Right forelimb (tissue), 1 donor: Measurements from ENCODE around the gene CCDC106.

Experiments used
- DNase-seq: peaks from one replicate; pipeline ENCODE4 v3.0.0-alpha.2; 2018

Gene CCDC106

GRCh38 chr19:55686311-55687050 lies 38.5 kb downstream of the CCDC106 start:
- DNase-seq = no peak

- no peak for DNase-seq
Measured at GRCh38 chr19:55687281-55688201, 39.5 kb downstream of the CCDC106 start.

DNA sequence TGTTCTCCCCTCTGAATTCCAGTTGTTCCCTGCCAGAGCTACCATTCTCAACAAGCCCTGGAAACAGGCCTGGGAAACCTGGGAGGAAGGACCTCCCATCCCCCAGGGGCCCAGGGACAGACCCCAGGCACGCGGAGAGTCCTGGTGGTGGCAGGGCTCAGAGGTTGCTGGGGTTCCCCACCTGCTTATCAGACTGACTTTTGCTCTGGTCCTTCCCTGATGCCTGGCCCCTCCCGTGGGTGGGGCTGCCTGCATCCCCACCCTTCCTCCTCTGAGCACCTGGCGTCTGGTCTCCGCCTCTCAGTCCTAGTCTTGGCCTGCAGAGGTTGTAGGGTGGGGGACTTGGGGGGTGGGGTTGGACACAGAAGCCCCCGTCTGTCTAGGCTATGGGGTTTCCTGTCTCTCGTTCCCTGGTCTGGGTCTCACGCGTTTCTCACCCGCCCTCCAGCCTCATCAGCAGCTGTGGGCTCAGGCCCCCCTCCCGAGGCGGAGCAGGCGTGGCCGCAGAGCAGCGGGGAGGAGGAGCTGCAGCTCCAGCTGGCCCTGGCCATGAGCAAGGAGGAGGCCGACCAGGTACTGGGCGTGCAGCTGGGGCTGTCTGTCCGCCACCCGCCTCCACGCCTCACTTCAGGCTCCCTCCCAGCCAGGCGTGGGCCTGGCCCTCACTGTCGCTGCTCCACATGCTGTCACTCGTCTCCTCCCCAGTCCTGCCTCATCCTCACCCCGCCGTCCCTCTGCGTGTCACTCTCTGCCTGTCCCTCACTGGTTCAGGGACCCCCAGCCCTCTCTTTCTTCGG lies 40.6 kb downstream of the CCDC106 start:
- DNase-seq = peak; percentile 72

GRCh38 chr19:55689411-55690108 lies 41.5 kb downstream of the CCDC106 start:
- no peak for DNase-seq

DNA sequence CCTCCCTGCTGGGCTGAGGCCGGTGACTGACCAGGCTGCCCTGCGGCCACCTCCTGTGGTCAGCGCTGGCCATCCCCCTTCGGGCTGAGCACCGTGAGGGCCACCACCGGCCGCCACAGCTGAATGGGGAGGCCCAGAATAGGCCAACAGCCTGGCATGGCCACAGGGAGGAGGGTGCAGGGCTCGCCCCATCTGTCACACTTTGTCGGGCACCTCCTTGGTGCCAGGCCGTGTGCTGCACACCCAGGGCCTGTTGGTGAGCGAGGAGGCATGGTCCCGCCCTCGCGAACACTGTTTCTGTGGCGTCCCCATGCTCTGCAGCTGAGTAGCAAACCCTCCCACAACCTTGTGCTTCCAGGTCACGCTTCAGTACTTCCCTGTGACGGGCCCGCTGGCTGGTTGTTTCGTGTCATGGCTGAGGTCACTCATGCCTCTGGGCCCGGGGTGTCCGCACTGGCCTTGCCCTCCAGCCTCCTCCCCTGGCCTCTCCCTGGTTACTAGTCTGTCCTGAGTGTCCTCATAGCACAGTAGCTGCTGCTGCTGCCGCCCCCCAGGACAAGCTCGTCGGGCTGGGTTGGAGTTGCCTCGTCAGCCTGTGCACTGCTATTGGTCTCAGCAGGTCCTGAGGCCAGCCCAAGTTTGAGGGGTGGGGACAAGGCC lies 42.2 kb downstream of the CCDC106 start:
- DNase-seq = no peak

DNA sequence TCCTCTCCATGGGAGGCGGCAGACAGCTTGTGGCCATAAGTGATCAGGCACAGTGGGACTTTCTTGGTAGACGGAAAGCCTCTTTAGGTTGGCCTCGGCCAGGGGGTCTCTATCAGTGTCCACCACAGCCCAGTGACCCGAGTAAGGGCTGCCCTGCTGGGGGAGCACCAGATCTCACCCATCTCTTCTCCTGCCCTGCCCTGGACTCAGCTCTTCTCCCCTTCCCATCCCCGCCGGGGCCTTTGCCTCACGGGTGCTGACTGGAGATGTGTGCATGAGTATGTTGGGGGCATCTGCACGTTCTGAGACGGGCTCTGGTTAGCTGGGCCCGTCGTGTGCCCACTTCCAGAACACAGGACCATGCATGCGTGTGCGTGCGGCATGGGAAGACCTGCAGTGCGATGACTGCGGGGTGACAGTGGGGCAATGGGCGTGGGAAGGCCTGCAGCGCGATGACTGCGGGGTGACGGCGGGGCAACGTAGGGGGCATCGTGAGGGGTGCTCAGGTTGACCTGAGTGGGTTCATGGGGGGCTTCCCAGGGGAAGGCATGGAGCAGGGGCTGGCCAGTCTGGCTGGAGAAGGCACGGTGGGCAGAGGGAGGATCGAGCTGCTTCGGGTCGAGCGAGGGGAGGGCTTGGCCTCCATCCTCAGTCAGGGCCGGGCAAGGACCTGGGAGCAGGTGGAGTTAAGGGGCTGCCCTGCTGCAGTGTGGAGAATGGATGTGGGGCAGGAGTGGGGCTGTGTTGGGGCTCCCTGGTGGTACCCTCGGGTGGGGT lies 42.9 kb downstream of the CCDC106 start:
- DNase-seq = no peak

DNA sequence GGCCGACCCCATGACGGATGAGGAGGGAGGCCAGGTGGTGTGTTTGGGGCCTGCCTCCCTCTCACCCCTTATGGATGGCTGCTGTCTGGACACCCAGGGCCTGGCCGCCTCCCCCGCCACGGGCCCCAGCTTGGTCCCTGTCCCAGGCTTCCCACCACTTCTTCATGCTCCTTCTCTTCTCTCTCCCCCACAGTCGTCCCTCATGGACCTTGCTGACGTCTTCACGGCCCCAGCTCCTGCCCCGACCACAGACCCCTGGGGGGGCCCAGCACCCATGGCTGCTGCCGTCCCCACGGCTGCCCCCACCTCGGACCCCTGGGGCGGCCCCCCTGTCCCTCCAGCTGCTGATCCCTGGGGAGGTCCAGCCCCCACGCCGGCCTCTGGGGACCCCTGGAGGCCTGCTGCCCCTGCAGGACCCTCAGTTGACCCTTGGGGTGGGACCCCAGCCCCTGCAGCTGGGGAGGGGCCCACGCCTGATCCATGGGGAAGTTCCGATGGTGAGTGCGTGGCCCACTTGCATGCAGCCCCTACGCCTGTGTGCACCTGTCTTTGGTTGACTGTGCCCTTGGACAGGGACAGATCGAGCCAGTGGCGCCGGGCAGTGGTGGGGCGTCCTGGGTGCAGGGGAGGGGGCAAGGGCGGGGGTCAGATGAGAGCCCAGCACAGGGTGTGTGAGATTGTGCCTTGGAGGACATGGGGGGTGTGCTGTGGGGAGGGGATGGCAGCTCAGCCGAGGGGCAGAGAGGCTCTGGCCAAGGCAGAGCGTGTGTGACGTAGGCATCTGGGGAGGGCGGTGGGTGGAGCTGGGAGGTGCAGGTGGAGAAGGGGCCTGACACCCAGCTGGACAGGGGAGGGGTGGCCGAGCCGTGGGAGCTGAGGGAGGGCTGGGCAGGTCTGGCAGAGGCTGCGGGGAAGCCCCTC lies 43.8 kb downstream of the CCDC106 start:
- DNase-seq = no peak

GRCh38 chr19:55692681-55693081 lies 44.7 kb downstream of the CCDC106 start:
- DNase-seq = no peak

GRCh38 chr19:55693336-55693974 lies 45.4 kb downstream of the CCDC106 start:
- DNase-seq = no peak

GRCh38 chr19:55694241-55694655 lies 46.2 kb downstream of the CCDC106 start:
- no peak for DNase-seq

DNA sequence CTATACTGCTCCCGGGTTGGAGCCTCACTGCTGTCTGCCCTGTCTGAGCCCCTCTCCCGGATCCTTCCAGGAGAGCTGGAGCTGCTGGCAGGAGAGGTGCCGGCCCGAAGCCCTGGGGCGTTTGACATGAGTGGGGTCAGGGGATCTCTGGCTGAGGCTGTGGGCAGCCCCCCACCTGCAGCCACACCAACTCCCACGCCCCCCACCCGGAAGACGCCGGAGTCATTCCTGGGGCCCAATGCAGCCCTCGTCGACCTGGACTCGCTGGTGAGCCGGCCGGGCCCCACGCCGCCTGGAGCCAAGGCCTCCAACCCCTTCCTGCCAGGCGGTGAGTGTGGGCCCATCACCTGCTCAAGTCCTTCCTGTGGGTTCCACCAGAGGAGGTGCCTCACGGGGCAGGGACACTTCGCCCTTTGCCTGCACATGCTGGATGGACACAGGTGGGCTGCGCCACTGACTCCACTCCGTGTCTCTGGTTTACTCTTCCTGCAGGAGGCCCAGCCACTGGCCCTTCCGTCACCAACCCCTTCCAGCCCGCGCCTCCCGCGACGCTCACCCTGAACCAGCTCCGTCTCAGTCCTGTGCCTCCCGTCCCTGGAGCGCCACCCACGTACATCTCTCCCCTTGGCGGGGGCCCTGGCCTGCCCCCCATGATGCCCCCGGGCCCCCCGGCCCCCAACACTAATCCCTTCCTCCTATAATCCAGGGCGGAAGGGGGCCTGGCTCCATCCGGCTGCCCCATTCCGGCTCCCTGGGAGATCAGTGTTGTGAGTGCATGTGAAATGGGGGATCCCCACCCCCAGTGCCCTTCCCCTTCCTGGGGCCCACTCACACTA lies 46.9 kb downstream of the CCDC106 start:
- DNase-seq = no peak

DNA sequence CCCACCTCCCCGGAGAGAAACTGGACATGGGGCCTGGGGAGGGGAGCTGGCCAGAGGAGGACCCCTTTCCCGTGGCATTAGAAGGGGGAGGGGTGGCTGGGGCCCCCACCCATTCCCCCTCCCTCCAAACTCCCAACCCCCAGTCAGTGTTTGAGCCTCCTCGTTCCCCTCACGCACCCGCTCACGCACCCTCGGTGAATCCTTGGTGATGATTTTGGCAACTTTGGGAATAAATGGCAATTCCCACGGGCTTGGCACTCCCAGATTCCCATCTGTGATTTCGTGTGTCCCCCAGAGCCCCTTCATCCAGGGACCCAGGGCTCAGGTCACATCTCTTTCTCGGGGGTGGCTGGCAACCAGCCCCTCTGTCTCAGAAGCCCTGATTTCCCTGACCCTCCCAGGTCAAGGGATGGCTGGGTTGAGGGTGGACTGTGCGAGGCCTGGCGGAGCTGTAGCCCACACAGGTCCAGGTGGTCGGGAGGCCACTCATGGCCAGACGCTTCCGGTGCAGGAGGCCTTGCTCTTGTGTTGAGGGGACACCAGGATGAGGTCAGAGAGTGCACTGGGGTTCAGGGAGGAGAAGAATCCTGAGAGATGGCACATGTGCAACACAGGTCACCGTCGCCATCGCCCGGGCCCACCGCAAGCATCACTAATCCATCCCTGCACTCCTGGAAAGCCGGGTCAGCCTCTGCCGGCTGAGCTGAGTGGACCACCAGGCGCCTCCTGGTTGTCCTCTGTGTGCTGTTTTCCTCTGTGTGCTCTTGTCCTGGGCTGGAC lies 47.7 kb downstream of the CCDC106 start:
- DNase-seq = no peak

DNA sequence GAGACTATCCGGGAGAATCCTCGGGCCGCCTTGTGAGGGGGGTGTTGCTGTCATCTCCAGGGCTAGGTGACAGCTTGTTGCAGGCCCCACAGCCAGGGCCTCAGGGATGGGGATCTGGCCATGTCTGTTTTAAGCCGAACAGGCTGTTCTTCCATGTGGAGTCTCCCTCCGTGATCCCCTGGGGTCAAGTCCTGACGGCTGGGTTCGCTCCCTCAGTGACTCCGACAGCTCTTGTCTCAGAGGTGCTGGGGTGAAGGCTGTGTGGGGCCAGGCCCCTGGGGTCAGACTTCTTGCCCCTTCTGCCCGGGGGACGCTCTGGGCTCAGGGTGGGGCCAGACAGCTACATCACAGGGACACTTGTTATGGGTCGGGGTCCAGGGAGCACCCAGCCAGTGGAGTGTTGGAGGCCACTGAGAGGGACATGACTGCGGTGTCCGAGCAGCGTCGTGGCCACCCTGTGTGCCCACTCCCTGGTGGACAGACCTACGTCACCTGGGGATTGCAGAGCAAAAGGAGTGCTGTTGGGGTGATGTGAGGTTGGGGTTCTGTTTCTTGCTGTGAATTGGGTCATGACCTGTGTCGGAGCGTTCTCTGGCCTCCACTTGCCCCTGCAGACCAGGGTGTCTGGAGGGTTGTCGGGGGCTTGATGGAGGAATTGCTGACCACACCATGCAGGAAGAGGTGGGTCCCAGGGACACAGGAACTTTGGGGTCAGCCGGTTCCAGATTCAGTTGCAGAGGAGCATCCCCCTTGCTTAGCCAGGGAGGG lies 48.5 kb downstream of the CCDC106 start:
- DNase-seq = no peak

DNA sequence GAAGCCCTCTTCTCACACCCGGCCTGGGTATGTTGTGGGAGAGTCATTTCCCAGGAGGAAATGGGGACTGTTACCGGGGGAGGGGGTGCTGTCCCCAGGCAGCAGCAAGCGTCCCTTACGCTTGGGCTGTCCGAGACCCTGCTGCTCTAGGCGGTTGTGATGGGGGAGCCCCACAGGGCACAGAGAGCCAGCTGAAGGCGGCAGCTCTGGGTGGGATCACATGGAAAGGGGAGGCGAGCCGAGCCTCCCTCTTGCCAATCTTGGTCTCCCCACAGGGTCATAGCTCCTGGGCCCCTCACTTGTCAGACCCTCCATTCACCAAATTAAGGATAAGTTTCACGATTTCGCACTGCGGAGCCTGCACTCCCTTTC lies 49.0 kb downstream of the CCDC106 start:
- DNase-seq = no peak

DNA sequence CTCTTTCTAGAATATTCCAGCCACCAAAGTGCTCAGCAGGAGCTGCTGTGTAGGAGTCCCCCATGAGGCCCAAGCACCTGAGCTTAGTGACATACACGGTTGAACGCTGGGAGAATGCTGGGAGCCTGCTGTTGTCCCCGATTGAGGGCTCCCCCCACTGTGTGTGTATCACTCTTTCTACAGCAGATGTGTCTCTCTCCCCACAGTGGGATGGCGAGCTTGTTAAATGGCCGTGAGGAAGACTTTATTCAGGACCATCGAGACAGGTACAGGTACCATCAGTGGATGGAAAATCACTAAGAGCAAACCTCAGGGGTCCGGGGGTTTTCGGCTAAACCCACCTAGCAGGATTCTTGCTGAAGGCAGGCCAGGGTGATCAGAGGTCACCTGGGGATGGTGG lies 49.7 kb downstream of the CCDC106 start:
- no peak for DNase-seq

- DNase-seq = no peak
Measured at GRCh38 chr19:55698256-55698655, 50.2 kb downstream of the CCDC106 start.

DNA sequence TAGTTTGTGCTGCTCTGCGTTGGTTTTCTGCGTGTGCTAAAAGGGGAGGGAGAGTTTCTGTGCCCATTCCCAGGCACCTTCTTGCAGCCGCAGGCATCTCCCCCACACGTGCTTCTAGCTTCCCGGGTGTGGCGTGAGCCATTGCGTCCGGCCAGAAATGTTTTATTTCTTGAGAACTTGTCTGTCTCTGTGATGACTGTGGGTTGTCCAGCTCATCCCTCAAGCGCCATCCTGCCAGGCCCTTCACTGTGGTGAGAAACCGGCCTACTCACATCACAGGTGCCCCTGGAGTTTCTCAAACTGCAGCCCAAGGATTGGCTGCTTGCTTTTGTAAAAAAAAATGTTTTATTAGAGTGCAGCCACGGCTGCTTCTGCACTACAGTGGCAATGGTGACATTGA lies 51.2 kb downstream of the CCDC106 start:
- DNase-seq = no peak
